Stimulated activated CD4-positive, alpha-beta T cell treated with anti-CD3 and anti-CD28 coated beads, Interleukin-1b, Interleukin-23, amount 100 ng/mL, for 24 hours (primary cell): ENCODE results near the gene GPATCH2L.
A peak's percentile ranks its signal among the peaks of the same experiment; 100 is the strongest.

ENCODE experiments used
- DNase-seq, 4 experiments: peaks; one replicate each; pipeline ENCODE4 v3.0.0-alpha.2; 2020; ENCODE audit warnings: low read depth in 4 of 4, low spot score in 1 of 4

Gene GPATCH2L

GRCh38 chr14:76135722-76136121 is 16.0 kb upstream of the GPATCH2L start:
- no peak for DNase-seq

- DNase-seq, result no peak
Observed at GRCh38 chr14:76136476-76137110, 15.1 kb upstream of the GPATCH2L start.

- no peak for DNase-seq
Observed at GRCh38 chr14:76138119-76138757, 13.5 kb upstream of the GPATCH2L start.

GRCh38 chr14:76138758-76139723 is 12.7 kb upstream of the GPATCH2L start:
- DNase-seq, result no peak

GRCh38 chr14:76143642-76144041 is 8.1 kb upstream of the GPATCH2L start:
- DNase-seq, result no peak

GRCh38 chr14:76146976-76147375 is 4.7 kb upstream of the GPATCH2L start:
- DNase-seq, result no peak

GRCh38 chr14:76149196-76149595 is 2.5 kb upstream of the GPATCH2L start:
- DNase-seq, result no peak

- peak; percentile 26 to 48 (median 31) for DNase-seq
Observed at GRCh38 chr14:76152333-76152681, 585 bp downstream of the GPATCH2L start.

- DNase-seq, result no peak
Observed at GRCh38 chr14:76153919-76154318, 2.2 kb downstream of the GPATCH2L start.

- no peak for DNase-seq
Observed at GRCh38 chr14:76154539-76155126, 2.9 kb downstream of the GPATCH2L start.

GRCh38 chr14:76163668-76164363 is 12.1 kb downstream of the GPATCH2L start:
- DNase-seq, result no peak

- no peak for DNase-seq
Observed at GRCh38 chr14:76168531-76168930, 16.8 kb downstream of the GPATCH2L start.

- DNase-seq, result no peak
Observed at GRCh38 chr14:76169776-76170175, 18.1 kb downstream of the GPATCH2L start.

GRCh38 chr14:76174982-76175381 is 23.3 kb downstream of the GPATCH2L start:
- DNase-seq, result no peak

- no peak for DNase-seq
Observed at GRCh38 chr14:76175942-76176341, 24.2 kb downstream of the GPATCH2L start.

GRCh38 chr14:76181546-76181945 is 29.8 kb downstream of the GPATCH2L start:
- no peak for DNase-seq

- DNase-seq, result no peak
Observed at GRCh38 chr14:76186308-76187027, 34.7 kb downstream of the GPATCH2L start.

GRCh38 chr14:76191297-76191696 is 39.6 kb downstream of the GPATCH2L start:
- no peak for DNase-seq

GRCh38 chr14:76193696-76194095 is 42.0 kb downstream of the GPATCH2L start:
- DNase-seq, result no peak

GRCh38 chr14:76194327-76194726 is 42.6 kb downstream of the GPATCH2L start:
- DNase-seq, result no peak
